HepG2 (cell line): ENCODE data around the gene ATP9A. TPM values are rescaled to one million over a fixed set of nuclear protein-coding genes. Genes with fewer than 3 reads are reported as not detected.

ENCODE experiments used
- BORCS8-MEF2B ChIP-seq: sonication (generic); formaldehyde crosslinking; IDR thresholded peaks from 2 replicates; pipeline ENCODE4 v1.8.0; 2022; ENCODE audit warnings: mild to moderate bottlenecking, missing genetic modification reagents
- CBFB ChIP-seq: sonication (generic); formaldehyde crosslinking; IDR thresholded peaks from 2 replicates; pipeline ENCODE4 v1.4.0; 2020; ENCODE audit warnings: missing genetic modification reagents
- JUNB ChIP-seq: sonication (generic); formaldehyde crosslinking; IDR thresholded peaks from 2 replicates; pipeline ENCODE4 v1.8.0; 2022; ENCODE audit warnings: missing genetic modification reagents, mild to moderate bottlenecking, borderline replicate concordance
- KLF16 ChIP-seq, 2 experiments: sonication (generic) in 1 of 2; formaldehyde crosslinking in 1 of 2; IDR thresholded peaks; 2 replicates each; pipeline versions ENCODE4 v1.6.1 to v1.8.0; 2016 to 2023; ENCODE audit warnings: missing genetic modification reagents in 2 of 2, missing compliant biosample characterization in 1 of 2
- KLF9 ChIP-seq: IDR thresholded peaks from 2 replicates; pipeline ENCODE4 v1.6.1; 2016; ENCODE audit warnings: low read depth
- MLLT10 ChIP-seq: sonication (generic); formaldehyde crosslinking; IDR thresholded peaks from 2 replicates; pipeline ENCODE4 v1.4.0; 2020; ENCODE audit warnings: missing genetic modification reagents
- MLXIP ChIP-seq: sonication (generic); formaldehyde crosslinking; IDR thresholded peaks from 2 replicates; pipeline ENCODE4 v1.9.0; 2021; ENCODE audit warnings: missing genetic modification reagents, borderline replicate concordance
- NFIB ChIP-seq: sonication (generic); formaldehyde crosslinking; IDR thresholded peaks from 2 replicates; pipeline ENCODE4 v1.9.0; 2021; ENCODE audit warnings: missing genetic modification reagents, mild to moderate bottlenecking, borderline replicate concordance
- NFKBIZ ChIP-seq: IDR thresholded peaks from 2 replicates; pipeline ENCODE4 v1.6.1; 2018; ENCODE audit warnings: missing genetic modification reagents, missing compliant biosample characterization
- SP4 ChIP-seq: sonication (generic); formaldehyde crosslinking; IDR thresholded peaks from 2 replicates; pipeline ENCODE4 v1.8.1; 2023; ENCODE audit warnings: mild to moderate bottlenecking, missing genetic modification reagents
- ZC3H4 ChIP-seq: sonication (generic); formaldehyde crosslinking; IDR thresholded peaks from 2 replicates; pipeline ENCODE4 v1.4.0; 2020; ENCODE audit warnings: missing genetic modification reagents, borderline replicate concordance
- ZFP90 ChIP-seq: sonication (generic); formaldehyde crosslinking; IDR thresholded peaks from 2 replicates; pipeline ENCODE4 v1.8.0; 2022; ENCODE audit warnings: missing genetic modification reagents, mild to moderate bottlenecking, inconsistent platforms, borderline replicate concordance
- ZNF567 ChIP-seq: sonication (generic); formaldehyde crosslinking; IDR thresholded peaks from 2 replicates; pipeline ENCODE4 v1.8.1; 2023; ENCODE audit warnings: mild to moderate bottlenecking, missing genetic modification reagents, borderline replicate concordance
- ZNF629 ChIP-seq: sonication (generic); formaldehyde crosslinking; conservative IDR thresholded peaks from 2 replicates; pipeline ENCODE4 v1.5.0; 2020; ENCODE audit warnings: missing genetic modification reagents
- ZSCAN22 ChIP-seq: sonication (generic); formaldehyde crosslinking; IDR thresholded peaks from 2 replicates; pipeline ENCODE4 v1.4.0; 2020; ENCODE audit warnings: mild to moderate bottlenecking, missing genetic modification reagents
- polyA plus RNA-seq, 8 experiments: library from polyadenylated mRNA; depleted of rRNA in 3 of 8; stranded (reverse) in 7 of 8; unstranded in 1 of 8; fragments of >200 nt; fragmentation: Illumina TruSeq in 4 of 8; extraction: Trizol in 4 of 8; gene quantifications; 2 replicates each; pipeline versions ENCODE4 v1.2.1 to v1.2.3, GENCODE V29; 2011 to 2016; ENCODE audit warnings: low read depth in 4 of 8, missing spikeins in 1 of 8, mixed read lengths in 1 of 8; ENCODE audit not compliant: insufficient read depth in 1 of 8
- total RNA-seq, 5 experiments: library from RNA; depleted of rRNA; stranded (reverse); fragments of >200 nt; fragmentation: Illumina TruSeq; extraction: Trizol; gene quantifications; 2 replicates each; pipeline ENCODE4 v1.2.3, GENCODE V29; 2016; ENCODE audit warnings: low read depth in 1 of 5
- TF ChIP-seq, protein P1 (sequence below): sonication (generic); formaldehyde crosslinking; conservative IDR thresholded peaks from 2 replicates; pipeline ENCODE4 v1.4.0; 2020; ENCODE audit warnings: missing genetic modification reagents
- TF ChIP-seq, protein P2 (sequence below): sonication (generic); formaldehyde crosslinking; IDR thresholded peaks from one replicate; pipeline ENCODE4 v1.5.1; 2020; ENCODE audit warnings: mild to moderate bottlenecking, missing genetic modification reagents; ENCODE audit errors: not compliant biosample characterization

Gene ATP9A
- total and polyA plus RNA-seq, 2 of the 13 experiments (the other 11 are each of a cell fraction or from before 2014, with no cell fraction given) = 11.8 to 18.5 TPM

DNA sequence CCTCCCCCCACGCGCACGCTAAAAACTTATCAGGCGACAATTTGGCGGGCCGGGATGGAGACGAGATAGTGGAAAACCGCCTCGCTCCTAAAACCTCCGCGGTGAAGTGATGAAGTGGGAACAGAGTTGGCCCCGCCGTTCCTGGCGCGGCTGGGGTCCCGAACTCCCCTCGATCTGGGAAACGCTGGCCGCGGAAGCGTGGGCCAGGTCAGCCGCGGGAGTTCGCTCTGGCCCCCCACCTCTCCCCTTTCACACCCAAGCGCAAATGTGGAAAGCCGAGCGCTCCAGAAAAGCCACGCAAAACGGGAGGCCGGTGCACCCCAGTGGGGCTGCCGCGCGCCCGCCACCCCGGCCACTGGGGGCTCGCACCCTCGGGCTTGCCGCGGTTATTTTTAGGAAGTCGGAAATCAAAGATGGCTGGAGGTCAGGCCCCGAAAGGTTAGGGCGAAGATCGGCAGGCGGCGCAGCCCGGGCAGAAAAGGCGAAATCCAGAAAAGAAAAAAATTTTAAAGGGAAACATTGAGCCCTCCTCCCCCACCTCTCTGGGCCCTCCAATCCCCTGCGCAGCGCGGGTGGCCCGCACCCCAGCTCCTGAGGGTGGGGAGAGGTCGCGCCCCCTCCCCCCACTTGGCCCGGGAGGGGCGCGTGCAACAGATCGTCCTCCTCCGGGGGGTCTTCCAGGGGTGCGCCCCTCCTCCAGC lies 33.1 kb upstream of the ATP9A start (continued):
- TF ChIP-seq MLXIP (CRISPR knock-in tag) = no peak
- TF ChIP-seq MLLT10 (CRISPR knock-in tag) = no peak
- 0 out of 2 replicates have a peak, but pooled peaks have one; percentile 36 for TF ChIP-seq CBFB (CRISPR knock-in tag)
- TF ChIP-seq SP4 = no peak
- no peak for TF ChIP-seq KLF16 (CRISPR knock-in tag; IDR thresholded peaks at IDR 0.05)
- TF ChIP-seq NFIB = no peak
- no peak for TF ChIP-seq NFKBIZ (CRISPR knock-in tag)
- TF ChIP-seq ZC3H4 (CRISPR knock-in tag) = no peak
- TF ChIP-seq, protein P1, sequence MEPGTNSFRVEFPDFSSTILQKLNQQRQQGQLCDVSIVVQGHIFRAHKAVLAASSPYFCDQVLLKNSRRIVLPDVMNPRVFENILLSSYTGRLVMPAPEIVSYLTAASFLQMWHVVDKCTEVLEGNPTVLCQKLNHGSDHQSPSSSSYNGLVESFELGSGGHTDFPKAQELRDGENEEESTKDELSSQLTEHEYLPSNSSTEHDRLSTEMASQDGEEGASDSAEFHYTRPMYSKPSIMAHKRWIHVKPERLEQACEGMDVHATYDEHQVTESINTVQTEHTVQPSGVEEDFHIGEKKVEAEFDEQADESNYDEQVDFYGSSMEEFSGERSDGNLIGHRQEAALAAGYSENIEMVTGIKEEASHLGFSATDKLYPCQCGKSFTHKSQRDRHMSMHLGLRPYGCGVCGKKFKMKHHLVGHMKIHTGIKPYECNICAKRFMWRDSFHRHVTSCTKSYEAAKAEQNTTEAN (CRISPR knock-in tag) = peak; percentile 63; the same call in 1 of the 2 replicates
- TF ChIP-seq ZSCAN22 (CRISPR knock-in tag) = no peak
- TF ChIP-seq ZNF567 (CRISPR knock-in tag) = no peak
- no peak for TF ChIP-seq BORCS8-MEF2B
- no peak for TF ChIP-seq ZFP90
- TF ChIP-seq, protein P2, sequence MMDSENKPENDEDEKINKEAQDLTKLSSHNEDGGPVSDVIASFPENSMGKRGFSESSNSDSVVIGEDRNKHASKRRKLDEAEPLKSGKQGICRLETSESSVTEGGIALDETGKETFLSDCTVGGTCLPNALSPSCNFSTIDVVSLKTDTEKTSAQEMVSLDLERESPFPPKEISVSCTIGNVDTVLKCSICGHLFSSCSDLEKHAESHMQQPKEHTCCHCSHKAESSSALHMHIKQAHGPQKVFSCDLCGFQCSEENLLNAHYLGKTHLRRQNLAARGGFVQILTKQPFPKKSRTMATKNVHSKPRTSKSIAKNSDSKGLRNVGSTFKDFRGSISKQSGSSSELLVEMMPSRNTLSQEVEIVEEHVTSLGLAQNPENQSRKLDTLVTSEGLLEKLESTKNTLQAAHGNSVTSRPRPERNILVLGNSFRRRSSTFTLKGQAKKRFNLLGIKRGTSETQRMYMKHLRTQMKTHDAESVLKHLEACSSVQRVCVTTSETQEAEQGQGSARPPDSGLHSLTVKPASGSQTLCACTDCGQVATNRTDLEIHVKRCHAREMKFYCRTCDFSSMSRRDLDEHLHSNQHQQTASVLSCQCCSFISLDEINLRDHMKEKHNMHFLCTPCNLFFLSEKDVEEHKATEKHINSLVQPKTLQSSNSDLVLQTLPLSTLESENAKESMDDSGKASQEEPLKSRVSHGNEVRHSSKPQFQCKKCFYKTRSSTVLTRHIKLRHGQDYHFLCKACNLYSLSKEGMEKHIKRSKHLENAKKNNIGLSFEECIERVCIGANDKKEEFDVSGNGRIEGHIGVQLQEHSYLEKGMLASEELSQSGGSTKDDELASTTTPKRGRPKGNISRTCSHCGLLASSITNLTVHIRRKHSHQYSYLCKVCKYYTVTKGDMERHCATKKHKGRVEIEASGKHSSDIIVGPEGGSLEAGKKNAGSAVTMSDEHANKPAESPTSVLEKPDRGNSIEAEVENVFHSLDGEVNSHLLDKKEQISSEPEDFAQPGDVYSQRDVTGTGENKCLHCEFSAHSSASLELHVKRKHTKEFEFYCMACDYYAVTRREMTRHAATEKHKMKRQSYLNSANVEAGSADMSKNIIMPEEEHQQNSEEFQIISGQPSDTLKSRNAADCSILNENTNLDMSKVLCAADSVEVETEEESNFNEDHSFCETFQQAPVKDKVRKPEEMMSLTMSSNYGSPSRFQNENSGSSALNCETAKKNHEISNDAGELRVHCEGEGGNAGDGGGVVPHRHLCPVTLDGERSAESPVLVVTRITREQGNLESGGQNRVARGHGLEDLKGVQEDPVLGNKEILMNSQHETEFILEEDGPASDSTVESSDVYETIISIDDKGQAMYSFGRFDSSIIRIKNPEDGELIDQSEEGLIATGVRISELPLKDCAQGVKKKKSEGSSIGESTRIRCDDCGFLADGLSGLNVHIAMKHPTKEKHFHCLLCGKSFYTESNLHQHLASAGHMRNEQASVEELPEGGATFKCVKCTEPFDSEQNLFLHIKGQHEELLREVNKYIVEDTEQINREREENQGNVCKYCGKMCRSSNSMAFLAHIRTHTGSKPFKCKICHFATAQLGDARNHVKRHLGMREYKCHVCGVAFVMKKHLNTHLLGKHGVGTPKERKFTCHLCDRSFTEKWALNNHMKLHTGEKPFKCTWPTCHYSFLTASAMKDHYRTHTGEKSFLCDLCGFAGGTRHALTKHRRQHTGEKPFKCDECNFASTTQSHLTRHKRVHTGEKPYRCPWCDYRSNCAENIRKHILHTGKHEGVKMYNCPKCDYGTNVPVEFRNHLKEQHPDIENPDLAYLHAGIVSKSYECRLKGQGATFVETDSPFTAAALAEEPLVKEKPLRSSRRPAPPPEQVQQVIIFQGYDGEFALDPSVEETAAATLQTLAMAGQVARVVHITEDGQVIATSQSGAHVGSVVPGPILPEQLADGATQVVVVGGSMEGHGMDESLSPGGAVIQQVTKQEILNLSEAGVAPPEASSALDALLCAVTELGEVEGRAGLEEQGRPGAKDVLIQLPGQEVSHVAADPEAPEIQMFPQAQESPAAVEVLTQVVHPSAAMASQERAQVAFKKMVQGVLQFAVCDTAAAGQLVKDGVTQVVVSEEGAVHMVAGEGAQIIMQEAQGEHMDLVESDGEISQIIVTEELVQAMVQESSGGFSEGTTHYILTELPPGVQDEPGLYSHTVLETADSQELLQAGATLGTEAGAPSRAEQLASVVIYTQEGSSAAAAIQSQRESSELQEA = no peak
- no peak for TF ChIP-seq KLF9 (CRISPR knock-in tag)
- TF ChIP-seq JUNB (CRISPR knock-in tag) = no peak
- TF ChIP-seq ZNF629 (CRISPR knock-in tag) = no peak
